Subcutaneous adipose tissue (tissue), 4 donors: ENCODE results near the gene CCDC187. TPM values are rescaled to one million over a fixed set of nuclear protein-coding genes. Genes with fewer than 3 reads are reported as not detected.

ENCODE experiments used
- total RNA-seq, 4 donors: library from RNA; depleted of rRNA; stranded (reverse); fragments of >200 nt; gene quantifications; one replicate each; pipeline ENCODE4 v1.1.0, GENCODE V29; 2016
- TF ChIP-seq, protein P1 (sequence below): fragments of 450-650 bp; IDR thresholded peaks from one replicate; pipeline ENCODE4 v1.5.1; 2016; ENCODE audit warnings: low read depth, mild to moderate bottlenecking, control low read depth, antibody characterized with exemption, moderate library complexity

Gene CCDC187
- not detected for total RNA-seq

DNA sequence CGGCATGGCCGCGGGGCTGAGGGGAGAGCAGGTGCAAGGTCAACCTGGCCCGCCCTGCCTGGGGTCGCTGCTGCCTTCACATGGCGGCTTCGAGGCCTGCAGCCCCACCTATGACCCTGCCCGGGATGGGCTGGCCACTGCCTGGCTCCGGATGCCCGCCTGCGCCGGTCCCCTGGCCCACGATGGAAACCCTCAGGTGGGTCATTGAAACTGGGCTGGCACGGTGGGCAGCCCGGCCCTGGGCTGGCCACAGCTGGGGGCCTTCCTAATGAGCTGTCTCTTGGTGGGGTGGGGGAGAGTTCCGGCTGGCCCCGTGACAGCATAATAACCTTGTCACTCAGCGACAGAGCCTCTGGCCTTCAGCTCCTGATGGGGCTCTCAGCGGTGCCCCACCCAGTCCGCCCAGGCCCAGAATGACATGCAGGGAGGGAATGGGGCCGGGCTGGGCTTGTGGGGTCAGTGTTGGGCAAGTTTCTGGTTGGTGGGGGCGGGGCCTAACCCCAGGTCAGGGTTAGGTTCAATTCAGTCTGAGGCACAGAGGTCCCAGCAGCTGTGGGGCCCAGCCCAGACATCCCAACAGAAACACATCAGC is at the start of gene CCDC187:
CCDC187 (minus strand) TSS at position 270 of the 592 bp plus-strand sequence; CDS start at position 6, 264 bp downstream.
- TF ChIP-seq, protein P1, sequence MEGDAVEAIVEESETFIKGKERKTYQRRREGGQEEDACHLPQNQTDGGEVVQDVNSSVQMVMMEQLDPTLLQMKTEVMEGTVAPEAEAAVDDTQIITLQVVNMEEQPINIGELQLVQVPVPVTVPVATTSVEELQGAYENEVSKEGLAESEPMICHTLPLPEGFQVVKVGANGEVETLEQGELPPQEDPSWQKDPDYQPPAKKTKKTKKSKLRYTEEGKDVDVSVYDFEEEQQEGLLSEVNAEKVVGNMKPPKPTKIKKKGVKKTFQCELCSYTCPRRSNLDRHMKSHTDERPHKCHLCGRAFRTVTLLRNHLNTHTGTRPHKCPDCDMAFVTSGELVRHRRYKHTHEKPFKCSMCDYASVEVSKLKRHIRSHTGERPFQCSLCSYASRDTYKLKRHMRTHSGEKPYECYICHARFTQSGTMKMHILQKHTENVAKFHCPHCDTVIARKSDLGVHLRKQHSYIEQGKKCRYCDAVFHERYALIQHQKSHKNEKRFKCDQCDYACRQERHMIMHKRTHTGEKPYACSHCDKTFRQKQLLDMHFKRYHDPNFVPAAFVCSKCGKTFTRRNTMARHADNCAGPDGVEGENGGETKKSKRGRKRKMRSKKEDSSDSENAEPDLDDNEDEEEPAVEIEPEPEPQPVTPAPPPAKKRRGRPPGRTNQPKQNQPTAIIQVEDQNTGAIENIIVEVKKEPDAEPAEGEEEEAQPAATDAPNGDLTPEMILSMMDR = no peak

GRCh38 chr9:136353088-136353487 is 49.2 kb upstream of the CCDC187 start:
- TF ChIP-seq, protein P1 = no peak

GRCh38 chr9:136352682-136353081 is 48.8 kb upstream of the CCDC187 start:
- TF ChIP-seq, protein P1 = no peak

- TF ChIP-seq, protein P1 = no peak
Observed at GRCh38 chr9:136351252-136351800, 47.4 kb upstream of the CCDC187 start.

GRCh38 chr9:136349546-136349945 is 45.7 kb upstream of the CCDC187 start:
- TF ChIP-seq, protein P1 = no peak

DNA sequence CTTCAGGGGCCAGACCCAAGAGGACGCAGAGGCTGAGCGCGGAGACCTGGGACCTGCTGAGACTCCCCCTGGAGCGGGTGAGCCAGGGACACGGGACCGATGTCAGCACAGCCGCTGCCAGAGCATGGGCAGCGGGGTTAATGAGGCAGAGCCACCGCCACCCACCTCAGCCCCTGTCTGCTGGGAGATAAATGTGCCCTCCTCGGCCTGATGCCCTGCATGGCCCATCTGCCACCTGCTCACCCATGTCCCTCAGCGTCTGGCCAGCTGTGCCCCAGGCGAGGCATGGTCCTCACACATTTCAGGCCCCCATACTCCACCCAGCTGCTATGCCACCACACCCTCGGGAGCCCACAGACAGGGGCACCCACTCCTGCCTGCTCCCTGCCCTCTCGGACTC is 44.8 kb upstream of the CCDC187 start:
- TF ChIP-seq, protein P1 = no peak

- TF ChIP-seq, protein P1 = no peak
Observed at GRCh38 chr9:136347472-136348256, 43.8 kb upstream of the CCDC187 start.
